ENCODE measurements around the gene RPL36A. TPM values are rescaled to one million over a fixed set of nuclear protein-coding genes. Genes with fewer than 3 reads are reported as not detected.

Gene RPL36A
- total RNA-seq, 2 donors from 2014 or later = 316 to 385 TPM

DNA sequence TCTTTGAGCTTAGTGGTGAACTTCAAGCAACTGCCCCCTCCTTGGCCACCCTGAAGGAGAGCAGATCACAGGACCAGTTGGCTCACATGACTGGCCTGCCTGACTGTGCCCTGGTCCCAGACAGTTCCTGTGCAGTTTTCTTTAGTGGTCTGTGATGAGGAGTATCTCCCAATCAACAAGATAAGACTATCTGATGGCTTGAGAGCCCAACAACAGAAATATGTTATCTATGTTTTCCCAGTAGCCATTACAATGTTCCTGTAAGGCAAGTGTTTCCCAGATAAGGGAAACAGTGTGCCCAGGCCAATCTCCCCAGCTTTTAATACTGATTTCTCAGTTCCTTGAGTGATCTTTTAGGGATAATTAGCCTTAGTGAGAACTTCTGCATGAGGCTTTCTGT is 28.1 kb upstream of the RPL36A start:
- DNase-seq = no peak
- Histone ChIP-seq H3K9ac (ENCODE audit: extremely low read depth, low read length, poor library complexity, severe bottlenecking) (no peak overlapping the region), H3K27me3 (ENCODE audit: control insufficient read depth, insufficient read depth, low read length, poor library complexity, severe bottlenecking) (no peaks in the 10 kb centered on the region), H3K36me3 (ENCODE audit: control insufficient read depth, insufficient read depth, low read length) (no peaks in the 10 kb centered on the region), H3K27ac (ENCODE audit: low read depth, low read length) (no peak overlapping the region), H3K4me1 (ENCODE audit: control insufficient read depth, insufficient read depth, low read length) (no peaks in the 10 kb centered on the region), H3K4me3 (ENCODE audit: low read length) (no peak overlapping the region), H3K9me3 (ENCODE audit: control insufficient read depth, low read length) (no peaks in the 10 kb centered on the region)
- Mint-ChIP-seq H3K36me3 (ENCODE audit: low read depth) (no peaks in the 10 kb centered on the region), H3K9me3 (peaks cover 55% of the 10 kb centered on the region), H3K4me3 (no peak overlapping the region), H3K27ac (no peak overlapping the region), H3K27me3 (ENCODE audit: insufficient read depth) (peaks cover 2% of the 10 kb centered on the region), H3K4me1 (peaks cover 11% of the 10 kb centered on the region)
- TF ChIP-seq, protein P1, sequence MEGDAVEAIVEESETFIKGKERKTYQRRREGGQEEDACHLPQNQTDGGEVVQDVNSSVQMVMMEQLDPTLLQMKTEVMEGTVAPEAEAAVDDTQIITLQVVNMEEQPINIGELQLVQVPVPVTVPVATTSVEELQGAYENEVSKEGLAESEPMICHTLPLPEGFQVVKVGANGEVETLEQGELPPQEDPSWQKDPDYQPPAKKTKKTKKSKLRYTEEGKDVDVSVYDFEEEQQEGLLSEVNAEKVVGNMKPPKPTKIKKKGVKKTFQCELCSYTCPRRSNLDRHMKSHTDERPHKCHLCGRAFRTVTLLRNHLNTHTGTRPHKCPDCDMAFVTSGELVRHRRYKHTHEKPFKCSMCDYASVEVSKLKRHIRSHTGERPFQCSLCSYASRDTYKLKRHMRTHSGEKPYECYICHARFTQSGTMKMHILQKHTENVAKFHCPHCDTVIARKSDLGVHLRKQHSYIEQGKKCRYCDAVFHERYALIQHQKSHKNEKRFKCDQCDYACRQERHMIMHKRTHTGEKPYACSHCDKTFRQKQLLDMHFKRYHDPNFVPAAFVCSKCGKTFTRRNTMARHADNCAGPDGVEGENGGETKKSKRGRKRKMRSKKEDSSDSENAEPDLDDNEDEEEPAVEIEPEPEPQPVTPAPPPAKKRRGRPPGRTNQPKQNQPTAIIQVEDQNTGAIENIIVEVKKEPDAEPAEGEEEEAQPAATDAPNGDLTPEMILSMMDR (conservative IDR thresholded peaks at IDR 0.05) = no peak

DNA sequence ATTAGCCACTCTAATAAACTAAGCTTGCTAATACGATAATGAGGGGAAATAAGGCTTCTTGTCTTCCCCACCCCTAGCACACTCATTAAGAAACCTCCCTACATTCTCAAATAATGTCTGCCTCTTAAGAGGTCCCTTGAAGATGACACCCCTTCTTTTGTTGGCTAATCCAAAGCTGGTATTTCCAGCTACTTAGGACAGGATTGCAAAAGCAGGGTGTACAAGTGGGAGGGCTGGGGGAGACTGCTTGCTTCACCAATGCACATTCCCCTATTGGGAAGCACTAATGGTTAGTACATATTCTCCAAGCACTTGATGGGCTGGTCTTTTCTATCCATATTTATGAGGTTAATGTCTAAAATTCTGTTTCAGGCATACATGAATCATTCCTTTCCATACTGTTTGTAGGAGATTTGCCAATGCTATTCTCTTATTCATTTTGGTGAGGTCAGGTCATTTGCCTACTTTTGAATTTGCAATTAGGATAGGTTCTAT is 25.5 kb upstream of the RPL36A start:
- Mint-ChIP-seq H3K9me3 (peaks cover 48% of the 10 kb centered on the region), H3K27ac (no peak overlapping the region), H3K4me1 (no peaks in the 10 kb centered on the region), H3K36me3 (ENCODE audit: low read depth) (no peaks in the 10 kb centered on the region), H3K4me3 (no peak overlapping the region), H3K27me3 (ENCODE audit: insufficient read depth) (peaks cover 2% of the 10 kb centered on the region)
- H3K27me3 ChIP-seq (ENCODE audit: control insufficient read depth, insufficient read depth, low read length, poor library complexity, severe bottlenecking) = no peaks in the 10 kb centered on the region
- no peaks in the 10 kb centered on the region for H3K4me1 ChIP-seq (ENCODE audit: control insufficient read depth, insufficient read depth, low read length)
- TF ChIP-seq, protein P1 (conservative IDR thresholded peaks at IDR 0.05) = no peak
- DNase-seq = no peak
- no peak overlapping the region for H3K9ac ChIP-seq (ENCODE audit: extremely low read depth, low read length, poor library complexity, severe bottlenecking)
- H3K4me3 ChIP-seq (ENCODE audit: low read length) = no peak overlapping the region
- no peak overlapping the region for H3K27ac ChIP-seq (ENCODE audit: low read depth, low read length)
- WGBS, 2 experiments (ENCODE audit: insufficient coverage in 1 of 2, insufficient read length in 1 of 2) = 89% methylated on average over 1 of the region's 1 CpG; no CpG with 5 or more reads in 1 of the 2 experiments
- no peaks in the 10 kb centered on the region for H3K36me3 ChIP-seq (ENCODE audit: control insufficient read depth, insufficient read depth, low read length)
- no peaks in the 10 kb centered on the region for H3K9me3 ChIP-seq (ENCODE audit: control insufficient read depth, low read length)

DNA sequence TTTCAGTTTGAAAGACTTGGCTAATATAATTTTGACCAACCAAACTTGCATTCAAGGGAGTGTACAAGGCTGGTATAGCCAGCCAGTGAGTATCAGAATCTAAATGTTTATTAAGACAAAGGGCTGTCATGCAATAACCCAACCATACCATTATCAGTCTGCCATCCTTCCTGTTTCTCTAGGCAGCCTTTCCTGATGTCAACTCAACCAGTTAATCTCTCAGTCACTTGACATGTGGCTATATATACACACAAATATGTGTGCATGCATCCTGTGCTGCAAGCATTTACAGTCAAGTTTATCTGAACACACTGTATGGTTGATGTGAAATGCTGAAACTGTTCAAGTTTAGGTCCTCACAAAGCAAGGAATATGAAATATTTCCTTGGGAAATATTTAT is 22.0 kb upstream of the RPL36A start:
- no peaks in the 10 kb centered on the region for H3K36me3 Mint-ChIP-seq (ENCODE audit: low read depth)
- Histone ChIP-seq H3K4me1 (ENCODE audit: control insufficient read depth, insufficient read depth, low read length) (no peaks in the 10 kb centered on the region), H3K27me3 (ENCODE audit: control insufficient read depth, insufficient read depth, low read length, poor library complexity, severe bottlenecking) (no peaks in the 10 kb centered on the region), H3K9ac (ENCODE audit: extremely low read depth, low read length, poor library complexity, severe bottlenecking) (no peak overlapping the region), H3K9me3 (ENCODE audit: control insufficient read depth, low read length) (no peaks in the 10 kb centered on the region), H3K36me3 (ENCODE audit: control insufficient read depth, insufficient read depth, low read length) (no peaks in the 10 kb centered on the region), H3K27ac (ENCODE audit: low read depth, low read length) (no peak overlapping the region), H3K4me3 (ENCODE audit: low read length) (no peak overlapping the region)
- no peak overlapping the region for H3K27ac Mint-ChIP-seq
- H3K27me3 Mint-ChIP-seq (ENCODE audit: insufficient read depth) = peaks cover 2% of the 10 kb centered on the region
- peaks cover 34% of the 10 kb centered on the region for H3K9me3 Mint-ChIP-seq
- H3K4me1 Mint-ChIP-seq = no peaks in the 10 kb centered on the region
- DNase-seq = no peak
- no peak overlapping the region for H3K4me3 Mint-ChIP-seq
- TF ChIP-seq, protein P1 (conservative IDR thresholded peaks at IDR 0.05) = no peak
